ENCODE data around the gene LRRC74B. TPM values are rescaled to one million over a fixed set of nuclear protein-coding genes. Genes with fewer than 3 reads are reported as not detected.
"Not testable (repeated sequence)": the region's sequence is repeated elsewhere in the genome, so short reads cannot be mapped to it uniquely, and the experiment has no call there.

LRRC74B gene
- total RNA-seq, 2 experiments from 2014 or later: not detected

- POLR2A ChIA-PET: interaction anchor here (0.9 to 3.6 kb wide), 12 partner anchors 11 to 641 kb away, joined by 4 to 25 read pairs (median 8); partner anchors contain the start of genes CRKL, LZTR1, P2RX6 and SDF2L1
- intact Hi-C loops (cut with DNase I, micrococcal nuclease): loop anchor here (1.0 to 5.0 kb wide), 7 partner anchors 13 to 884 kb away; partner anchors contain the start of genes CRKL (in 2 of the 2), PI4KA (in 1 of the 2), RANBP1 (in 1 of the 2) and SDF2L1 (in 1 of the 2)
- Histone ChIP-seq H3K4me3 (ENCODE audit: low read length) (peak within 1 kb of the TSS; percentile 82), H3K9me3 (ENCODE audit: control insufficient read depth in 1 of 2, insufficient read depth in 1 of 2, low read length in 2 of 2) (no peaks in the 10 kb centered on the region), H3K27me3 (ENCODE audit: control insufficient read depth in 1 of 2, insufficient read depth in 2 of 2, low read length in 2 of 2) (no peaks in the 10 kb centered on the region), H3K27ac (ENCODE audit: low read depth in 1 of 2, low read length in 2 of 2) (peak within 1 kb of the TSS; percentile 96 to 100), H3K4me1 (ENCODE audit: insufficient read depth, low read length) (peaks cover 54% of the 10 kb centered on the region), H3K36me3 (ENCODE audit: insufficient read depth, low read length) (peaks cover 31% of the 10 kb centered on the region)
- CTCF ChIA-PET: interaction anchor here (1.1 to 1.6 kb wide), 2 partner anchors 19 to 641 kb away, joined by 3 to 4 read pairs; no protein-coding TSS in a partner anchor
- H3K27me3 Mint-ChIP-seq: no peaks in the 10 kb centered on the region
- peak; percentile 87 for ATAC-seq (ENCODE audit: poor library complexity)
- no peaks in the 10 kb centered on the region for H3K9me3 Mint-ChIP-seq
- peak within 1 kb of the TSS; percentile 93 for H3K4me3 Mint-ChIP-seq
- peak within 1 kb of the TSS; percentile 97 for H3K27ac Mint-ChIP-seq
- H3K4me1 Mint-ChIP-seq (ENCODE audit: low read depth): peaks cover 46% of the 10 kb centered on the region
- TF ChIP-seq, protein P1, sequence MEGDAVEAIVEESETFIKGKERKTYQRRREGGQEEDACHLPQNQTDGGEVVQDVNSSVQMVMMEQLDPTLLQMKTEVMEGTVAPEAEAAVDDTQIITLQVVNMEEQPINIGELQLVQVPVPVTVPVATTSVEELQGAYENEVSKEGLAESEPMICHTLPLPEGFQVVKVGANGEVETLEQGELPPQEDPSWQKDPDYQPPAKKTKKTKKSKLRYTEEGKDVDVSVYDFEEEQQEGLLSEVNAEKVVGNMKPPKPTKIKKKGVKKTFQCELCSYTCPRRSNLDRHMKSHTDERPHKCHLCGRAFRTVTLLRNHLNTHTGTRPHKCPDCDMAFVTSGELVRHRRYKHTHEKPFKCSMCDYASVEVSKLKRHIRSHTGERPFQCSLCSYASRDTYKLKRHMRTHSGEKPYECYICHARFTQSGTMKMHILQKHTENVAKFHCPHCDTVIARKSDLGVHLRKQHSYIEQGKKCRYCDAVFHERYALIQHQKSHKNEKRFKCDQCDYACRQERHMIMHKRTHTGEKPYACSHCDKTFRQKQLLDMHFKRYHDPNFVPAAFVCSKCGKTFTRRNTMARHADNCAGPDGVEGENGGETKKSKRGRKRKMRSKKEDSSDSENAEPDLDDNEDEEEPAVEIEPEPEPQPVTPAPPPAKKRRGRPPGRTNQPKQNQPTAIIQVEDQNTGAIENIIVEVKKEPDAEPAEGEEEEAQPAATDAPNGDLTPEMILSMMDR (IDR thresholded peaks at IDR 0.05): no peak
- H3K36me3 Mint-ChIP-seq (ENCODE audit: low read depth): peaks cover 26% of the 10 kb centered on the region
- peak; percentile 94 to 99 (median 96) for DNase-seq
Measured at GRCh38 chr22:21001601-21002325, 44.0 kb upstream of the LRRC74B start, which contains the start of gene THAP7. Gene THAP7 (minus strand): TSS chr22:21002118. CDS start chr22:21001911, 207 bp downstream.

GRCh38 chr22:21003782-21004181 is 42.0 kb upstream of the LRRC74B start:
- H3K4me3 ChIP-seq (ENCODE audit: low read length): no peak overlapping the region
- Mint-ChIP-seq H3K4me3 (peak overlapping the region; percentile 93), H3K36me3 (ENCODE audit: low read depth) (peaks cover 17% of the 10 kb centered on the region), H3K27me3 (no peaks in the 10 kb centered on the region), H3K4me1 (ENCODE audit: low read depth) (peaks cover 39% of the 10 kb centered on the region), H3K27ac (peak overlapping the region; percentile 97), H3K9me3 (no peaks in the 10 kb centered on the region)
- CTCF ChIA-PET: interaction anchor here (1.6 to 2.3 kb wide), 2 partner anchors 17 to 22 kb away, joined by 3 to 7 read pairs; partner anchors contain the start of gene LZTR1
- ATAC-seq (ENCODE audit: poor library complexity) (no peak), DNase-seq (peak in 1 of 14 experiments; percentile 15)
- TF ChIP-seq, protein P1 (IDR thresholded peaks at IDR 0.05): no peak
- peaks cover 17% of the 10 kb centered on the region for H3K36me3 ChIP-seq (ENCODE audit: insufficient read depth, low read length)
- peaks cover 46% of the 10 kb centered on the region for H3K4me1 ChIP-seq (ENCODE audit: insufficient read depth, low read length)
- POLR2A ChIA-PET: interaction anchor here (1.1 kb wide), 1 partner anchor 979 kb away, joined by 3 read pairs; the partner anchor contains the start of gene TOP3B
- peak overlapping the region in 1 of 2 donors; percentile 1 for H3K27ac ChIP-seq (ENCODE audit: low read depth in 1 of 2, low read length in 2 of 2)
- intact Hi-C loops (cut with DNase I, micrococcal nuclease): loop anchor here in 1 of 2 experiments (5.0 kb wide), 4 partner anchors 146 to 886 kb away; partner anchors contain the start of genes PI4KA, RANBP1, SDF2L1 and SNAP29
- H3K27me3 ChIP-seq (ENCODE audit: control insufficient read depth in 1 of 2, insufficient read depth in 2 of 2, low read length in 2 of 2): no peaks in the 10 kb centered on the region
- H3K9me3 ChIP-seq (ENCODE audit: control insufficient read depth in 1 of 2, insufficient read depth in 1 of 2, low read length in 2 of 2): no peaks in the 10 kb centered on the region

DNA sequence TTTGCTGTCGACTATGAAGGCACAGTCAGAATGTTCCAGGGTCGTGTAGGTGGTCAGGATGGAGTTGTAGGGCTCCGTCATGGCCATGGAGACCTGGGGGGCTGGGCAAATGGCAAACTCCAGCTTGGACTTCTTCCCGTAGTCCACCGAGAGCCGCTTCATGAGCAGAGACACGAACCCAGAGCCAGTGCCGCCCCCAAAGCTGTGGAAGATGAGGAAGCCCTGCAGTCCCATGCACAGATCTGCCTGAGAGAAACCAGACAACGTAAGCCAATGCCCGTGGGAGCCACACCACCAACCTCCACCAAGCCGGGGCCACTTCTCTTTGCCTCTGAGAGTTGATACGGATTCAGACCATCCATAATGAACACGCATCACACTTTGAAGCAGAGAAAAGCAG is 36.5 kb upstream of the LRRC74B start:
- ATAC-seq (ENCODE audit: poor library complexity); H3K9me3 Mint-ChIP-seq; H3K9me3 ChIP-seq (ENCODE audit: control insufficient read depth in 1 of 2, insufficient read depth in 1 of 2, low read length in 2 of 2); H3K27me3 ChIP-seq (ENCODE audit: control insufficient read depth in 1 of 2, insufficient read depth in 2 of 2, low read length in 2 of 2); H3K27ac Mint-ChIP-seq; H3K27me3 Mint-ChIP-seq; intact Hi-C loops (cut with DNase I, micrococcal nuclease); H3K36me3 ChIP-seq (ENCODE audit: insufficient read depth, low read length); H3K4me1 Mint-ChIP-seq (ENCODE audit: low read depth); DNase-seq; CTCF ChIA-PET; H3K36me3 Mint-ChIP-seq (ENCODE audit: low read depth); POLR2A ChIA-PET; H3K4me3 ChIP-seq (ENCODE audit: low read length); H3K4me1 ChIP-seq (ENCODE audit: insufficient read depth, low read length); H3K27ac ChIP-seq (ENCODE audit: low read depth in 1 of 2, low read length in 2 of 2); H3K4me3 Mint-ChIP-seq: not testable (repeated sequence)

Measured in CD4-positive, alpha-beta T cell (primary cell).